ENCODE measurements around the gene RAB33A. TPM values are rescaled to one million over a fixed set of nuclear protein-coding genes. Genes with fewer than 3 reads are reported as not detected.

RAB33A gene
- total RNA-seq: 0.13 and 0.49 TPM in 2 replicates

DNA sequence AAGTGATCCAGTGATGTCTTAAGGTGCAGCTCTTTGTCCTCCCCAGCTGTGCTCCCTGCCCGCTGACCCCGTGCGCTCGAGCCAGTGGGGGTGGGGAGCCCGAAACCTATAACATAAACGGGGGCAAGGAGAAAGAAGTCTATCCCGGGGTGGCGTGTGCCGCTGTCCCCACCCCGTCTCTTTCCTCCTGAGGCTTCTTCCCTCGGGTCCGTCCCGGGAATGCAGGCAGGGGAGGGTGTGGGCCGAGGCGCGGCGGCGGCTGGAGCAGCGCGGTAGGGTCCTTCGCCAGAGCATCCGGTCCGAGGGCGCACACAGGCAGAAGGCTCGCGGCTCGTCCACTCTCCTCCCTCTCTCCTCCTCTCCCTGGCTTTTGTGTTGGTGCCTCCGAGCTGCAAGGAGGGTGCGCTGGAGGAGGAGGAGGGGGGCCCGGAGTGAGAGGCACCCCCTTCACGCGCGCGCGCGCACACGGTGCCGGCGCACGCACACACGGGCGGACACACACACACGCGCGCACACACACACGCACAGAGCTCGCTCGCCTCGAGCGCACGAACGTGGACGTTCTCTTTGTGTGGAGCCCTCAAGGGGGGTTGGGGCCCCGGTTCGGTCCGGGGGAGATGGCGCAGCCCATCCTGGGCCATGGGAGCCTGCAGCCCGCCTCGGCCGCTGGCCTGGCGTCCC, at the start of gene RAB33A:
Gene RAB33A, plus strand, starts transcription at position 517 of the 681 bp plus-strand sequence. Its CDS starts 101 bp downstream, at position 618.

GRCh38 chrX:130165703-130166502, 5.9 kb upstream of the RAB33A start, which contains the start of gene AIFM1:
Gene AIFM1 (minus strand): TSS chrX:130165841. CDS start chrX:130165656, 185 bp downstream.

Other genes starting within 250 kb of the RAB33A start
- gene BCORL1, start 189.3 kb upstream of the RAB33A start, total RNA-seq: 1.5 and 2.5 TPM in 2 replicates
- gene ELF4, start 61.5 kb upstream of the RAB33A start, total RNA-seq: 19.5 and 27.1 TPM in 2 replicates
- gene AIFM1, start 6.1 kb upstream of the RAB33A start, total RNA-seq: 17.3 and 21.3 TPM in 2 replicates
- gene ZNF280C, start 96.9 kb downstream of the RAB33A start, total RNA-seq: 4.8 and 5.9 TPM in 2 replicates
- 5.0 and 6.5 TPM in 2 replicates for gene SLC25A14, start 168.0 kb downstream of the RAB33A start, total RNA-seq
- gene GPR119, start 213.7 kb downstream of the RAB33A start, total RNA-seq: not detected in 2 replicates
- gene RBMX2, start 230.0 kb downstream of the RAB33A start, total RNA-seq: 18.3 and 21.3 TPM in 2 replicates

Data from mammary microvascular endothelial cell (primary cell).